ENCODE measurements around the gene HCFC2. TPM values are rescaled to one million over a fixed set of nuclear protein-coding genes. Genes with fewer than 3 reads are reported as not detected.
A peak's percentile ranks its signal among the peaks of the same experiment; 100 is the strongest.

Gene HCFC2
- total RNA-seq, 2 experiments from 2014 or later, result 8.3 to 8.6 TPM

GRCh38 chr12:104080764-104081163 lies 16.4 kb downstream of the HCFC2 start:
- no peaks in the 10 kb centered on the region for H3K9me3 Mint-ChIP-seq
- no peaks in the 10 kb centered on the region for H3K27me3 Mint-ChIP-seq
- H3K4me3 Mint-ChIP-seq, result no peak overlapping the region
- H3K36me3 Mint-ChIP-seq (ENCODE audit: low read depth), result peaks cover 16% of the 10 kb centered on the region
- ATAC-seq (no peak), DNase-seq (no peak)
- POLR2A ChIA-PET, result no interaction called here
- intact Hi-C loops (cut with micrococcal nuclease), result no loop called here
- H3K27ac Mint-ChIP-seq, result no peak overlapping the region
- peaks cover 28% of the 10 kb centered on the region for H3K4me1 Mint-ChIP-seq (ENCODE audit: low read depth)
- CTCF ChIA-PET, result interaction anchor here (1.0 kb wide), 1 partner anchor 28 kb away, joined by 3 read pairs; no protein-coding TSS in a partner anchor
- TF ChIP-seq, protein P1, sequence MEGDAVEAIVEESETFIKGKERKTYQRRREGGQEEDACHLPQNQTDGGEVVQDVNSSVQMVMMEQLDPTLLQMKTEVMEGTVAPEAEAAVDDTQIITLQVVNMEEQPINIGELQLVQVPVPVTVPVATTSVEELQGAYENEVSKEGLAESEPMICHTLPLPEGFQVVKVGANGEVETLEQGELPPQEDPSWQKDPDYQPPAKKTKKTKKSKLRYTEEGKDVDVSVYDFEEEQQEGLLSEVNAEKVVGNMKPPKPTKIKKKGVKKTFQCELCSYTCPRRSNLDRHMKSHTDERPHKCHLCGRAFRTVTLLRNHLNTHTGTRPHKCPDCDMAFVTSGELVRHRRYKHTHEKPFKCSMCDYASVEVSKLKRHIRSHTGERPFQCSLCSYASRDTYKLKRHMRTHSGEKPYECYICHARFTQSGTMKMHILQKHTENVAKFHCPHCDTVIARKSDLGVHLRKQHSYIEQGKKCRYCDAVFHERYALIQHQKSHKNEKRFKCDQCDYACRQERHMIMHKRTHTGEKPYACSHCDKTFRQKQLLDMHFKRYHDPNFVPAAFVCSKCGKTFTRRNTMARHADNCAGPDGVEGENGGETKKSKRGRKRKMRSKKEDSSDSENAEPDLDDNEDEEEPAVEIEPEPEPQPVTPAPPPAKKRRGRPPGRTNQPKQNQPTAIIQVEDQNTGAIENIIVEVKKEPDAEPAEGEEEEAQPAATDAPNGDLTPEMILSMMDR (IDR thresholded peaks at IDR 0.05), result no peak

- ChIA-PET POLR2A (interaction anchor here (0.5 to 1.7 kb wide), 6 partner anchors 9 to 230 kb away, joined by 3 to 4 read pairs (median 3); partner anchors contain the start of gene TDG), CTCF (interaction anchor here (1.1 to 4.0 kb wide), 6 partner anchors 16 to 56 kb away, joined by 3 to 21 read pairs (median 3); partner anchors contain the start of gene HCFC2)
- Mint-ChIP-seq H3K9me3 (no peaks in the 10 kb centered on the region), H3K27ac (no peak overlapping the region), H3K4me3 (no peak overlapping the region), H3K36me3 (ENCODE audit: low read depth) (peaks cover 21% of the 10 kb centered on the region), H3K27me3 (no peaks in the 10 kb centered on the region), H3K4me1 (ENCODE audit: low read depth) (peaks cover 21% of the 10 kb centered on the region)
- DNase-seq (peak; percentile 75), ATAC-seq (peak; percentile 96)
- intact Hi-C loops (cut with micrococcal nuclease), result no loop called here
- TF ChIP-seq, protein P1 (IDR thresholded peaks at IDR 0.05), result no peak
Observed at GRCh38 chr12:104083769-104084475, 19.6 kb downstream of the HCFC2 start.

- H3K27me3 Mint-ChIP-seq, result no peaks in the 10 kb centered on the region
- no peak overlapping the region for H3K4me3 Mint-ChIP-seq
- peaks cover 2% of the 10 kb centered on the region for H3K4me1 Mint-ChIP-seq (ENCODE audit: low read depth)
- CTCF ChIA-PET, result interaction anchor here (0.7 to 3.8 kb wide), 3 partner anchors 18 to 26 kb away, joined by 3 to 18 read pairs (median 4); no protein-coding TSS in a partner anchor
- ATAC-seq (no peak), DNase-seq (no peak)
- peaks cover 15% of the 10 kb centered on the region for H3K36me3 Mint-ChIP-seq (ENCODE audit: low read depth)
- no peaks in the 10 kb centered on the region for H3K9me3 Mint-ChIP-seq
- POLR2A ChIA-PET, result interaction anchor here (1.2 kb wide), 1 partner anchor 21 kb away, joined by 4 read pairs; no protein-coding TSS in a partner anchor
- TF ChIP-seq, protein P1 (IDR thresholded peaks at IDR 0.05), result no peak
- no peak overlapping the region for H3K27ac Mint-ChIP-seq
- intact Hi-C loops (cut with micrococcal nuclease), result no loop called here
Observed at GRCh38 chr12:104090685-104091084, 26.4 kb downstream of the HCFC2 start.

DNA sequence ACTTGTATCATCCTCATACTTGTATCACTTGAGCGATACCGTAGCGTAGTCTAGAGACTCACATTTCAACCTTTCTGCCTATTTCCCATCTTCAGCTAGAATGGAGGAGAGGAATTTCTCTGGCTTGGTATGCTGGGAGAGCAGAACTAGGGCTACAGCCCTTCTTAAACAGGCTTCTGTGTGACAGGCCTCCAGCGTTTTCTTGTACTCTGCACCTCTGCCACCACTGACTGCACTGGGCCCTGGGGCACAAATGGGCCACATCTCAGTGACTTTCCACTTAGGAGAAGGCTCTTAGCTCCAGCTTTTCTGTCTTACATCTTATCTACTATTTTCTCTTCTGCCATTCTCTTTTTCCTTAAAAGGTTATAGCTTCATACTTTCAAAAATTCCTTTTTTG lies 26.8 kb downstream of the HCFC2 start:
- H3K27me3 Mint-ChIP-seq, result no peaks in the 10 kb centered on the region
- no peak for DNase-seq
- peaks cover 2% of the 10 kb centered on the region for H3K4me1 Mint-ChIP-seq (ENCODE audit: low read depth)
- TF ChIP-seq, protein P1 (IDR thresholded peaks at IDR 0.05), result no peak
- H3K9me3 Mint-ChIP-seq, result no peaks in the 10 kb centered on the region
- ChIA-PET POLR2A (interaction anchor here (1.2 kb wide), 1 partner anchor 21 kb away, joined by 4 read pairs; no protein-coding TSS in a partner anchor), CTCF (interaction anchor here (0.7 to 3.8 kb wide), 3 partner anchors 18 to 26 kb away, joined by 3 to 18 read pairs (median 4); no protein-coding TSS in a partner anchor)
- peaks cover 15% of the 10 kb centered on the region for H3K36me3 Mint-ChIP-seq (ENCODE audit: low read depth)
- intact Hi-C loops (cut with micrococcal nuclease), result no loop called here
- no peak overlapping the region for H3K27ac Mint-ChIP-seq
- ATAC-seq, result no peak
- no peak overlapping the region for H3K4me3 Mint-ChIP-seq

GRCh38 chr12:104094284-104094683 lies 30.0 kb downstream of the HCFC2 start:
- intact Hi-C loops (cut with micrococcal nuclease), result no loop called here
- H3K9me3 Mint-ChIP-seq, result no peaks in the 10 kb centered on the region
- H3K4me3 Mint-ChIP-seq, result no peak overlapping the region
- POLR2A ChIA-PET, result no interaction called here
- H3K36me3 Mint-ChIP-seq (ENCODE audit: low read depth), result peaks cover 14% of the 10 kb centered on the region
- DNase-seq (no peak), ATAC-seq (no peak)
- no peaks in the 10 kb centered on the region for H3K27me3 Mint-ChIP-seq
- no peak overlapping the region for H3K27ac Mint-ChIP-seq
- peaks cover 2% of the 10 kb centered on the region for H3K4me1 Mint-ChIP-seq (ENCODE audit: low read depth)
- TF ChIP-seq, protein P1 (IDR thresholded peaks at IDR 0.05), result no peak
- CTCF ChIA-PET, result no interaction called here
